ENCODE measurements around the gene ZNF274. TPM values are rescaled to one million over a fixed set of nuclear protein-coding genes. Genes with fewer than 3 reads are reported as not detected.
"Not testable (repeated sequence)": the region's sequence is repeated elsewhere in the genome, so short reads cannot be mapped to it uniquely, and the experiment has no call there.

The ZNF274 gene
- total RNA-seq (15.7 TPM), polyA plus RNA-seq (33.2 TPM)
- long read RNA-seq, donor 1, partial matches to known transcripts = 0 of 1 reads
- long read RNA-seq, donor 1, other reads (novel, unspliced or antisense) = 0 of 1 reads
- long read RNA-seq, donor 2, full-length matches to known transcripts = 10 of 27 reads
- long read RNA-seq, donor 2, partial matches to known transcripts = 17 of 27 reads
- long read RNA-seq, donor 2, other reads (novel, unspliced or antisense) = 0 of 27 reads
- long read RNA-seq, donor 3, full-length matches to known transcripts = 1 of 1 reads
- long read RNA-seq, donor 3, partial matches to known transcripts = 0 of 1 reads
- long read RNA-seq, donor 3, other reads (novel, unspliced or antisense) = 0 of 1 reads
- long read RNA-seq, donor 4, full-length matches to known transcripts = 3 of 3 reads
- long read RNA-seq, donor 4, partial matches to known transcripts = 0 of 3 reads
- long read RNA-seq, donor 4, other reads (novel, unspliced or antisense) = 0 of 3 reads
- long read RNA-seq, donor 5, partial matches to known transcripts = 9 of 13 reads
- long read RNA-seq, donor 5, other reads (novel, unspliced or antisense) = 0 of 13 reads
- long read RNA-seq, donor 6, full-length matches to known transcripts = 3 of 8 reads
- long read RNA-seq, donor 6, partial matches to known transcripts = 5 of 8 reads
- long read RNA-seq, donor 6, other reads (novel, unspliced or antisense) = 0 of 8 reads
- long read RNA-seq, donor 7, full-length matches to known transcripts = 3 of 3 reads
- long read RNA-seq, donor 7, partial matches to known transcripts = 0 of 3 reads
- long read RNA-seq, donor 7, other reads (novel, unspliced or antisense) = 0 of 3 reads
- long read RNA-seq, donor 8, partial matches to known transcripts = 0 of 1 reads
- long read RNA-seq, donor 8, other reads (novel, unspliced or antisense) = 0 of 1 reads
- long read RNA-seq, donor 9, partial matches to known transcripts = 0 of 2 reads
- long read RNA-seq, donor 9, other reads (novel, unspliced or antisense) = 0 of 2 reads
- long read RNA-seq, donor 10, full-length matches to known transcripts = 3 of 3 reads
- long read RNA-seq, donor 10, partial matches to known transcripts = 0 of 3 reads
- long read RNA-seq, donor 10, other reads (novel, unspliced or antisense) = 0 of 3 reads

DNA sequence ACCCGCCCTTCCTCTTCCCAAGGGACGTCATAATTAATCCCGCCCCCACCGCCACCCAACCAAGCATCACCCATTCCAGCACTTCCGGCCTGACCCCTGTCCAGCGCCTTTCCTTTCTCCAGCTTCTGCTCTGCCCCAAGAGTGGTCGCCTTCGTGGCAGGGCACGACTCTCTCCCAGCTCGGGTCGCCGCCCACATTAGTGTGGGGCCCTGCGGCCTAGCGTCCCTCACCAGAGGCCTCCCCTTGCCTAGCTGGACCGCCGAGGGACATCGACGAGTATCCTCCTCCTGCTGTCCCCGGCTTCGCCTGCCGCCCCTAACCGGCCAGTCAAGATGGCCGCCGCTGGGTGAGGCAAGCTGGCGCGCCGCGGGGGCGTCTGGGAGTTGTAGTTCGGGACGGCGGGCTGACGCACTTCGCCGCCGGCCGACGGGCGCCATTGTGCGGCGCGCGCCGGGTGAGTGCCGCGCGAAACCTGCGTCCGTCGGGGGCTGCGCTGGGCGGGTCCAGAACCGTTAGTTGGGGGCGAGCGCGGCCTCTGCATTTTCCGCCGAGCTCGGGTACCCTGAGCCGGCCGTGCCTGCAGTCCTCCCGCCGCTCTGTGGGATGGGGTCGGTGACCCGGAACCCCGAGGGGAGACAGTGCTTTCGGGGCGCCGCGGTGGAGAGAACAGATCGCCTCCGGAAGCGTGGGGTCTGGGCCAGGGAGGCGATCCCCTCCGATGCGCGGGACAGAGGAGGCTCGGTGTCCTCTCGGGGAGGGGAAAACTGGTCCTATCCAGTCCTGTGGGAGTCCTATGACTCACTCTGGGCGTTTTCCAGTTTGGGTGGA, at the start of gene ZNF274:
TSS of gene ZNF274 (plus strand) at position 73 of the 828 bp plus-strand sequence. CDS start 905 bp downstream, outside the sequence.
- Histone ChIP-seq H3K27ac (ENCODE audit: low read depth in 1 of 2, low read length in 1 of 2) (peak within 1 kb of the TSS; percentile 94 to 100), H3K4me1 (ENCODE audit: control insufficient read depth in 2 of 2, insufficient read depth in 2 of 2, low read length in 2 of 2) (peaks cover 0 to 5% of the 10 kb centered on the region in 2 donors), H3K9me3 (ENCODE audit: control insufficient read depth in 2 of 2, insufficient read depth in 1 of 2, low read length in 1 of 2) (peaks cover 37 to 83% of the 10 kb centered on the region in 2 donors), H3K36me3 (ENCODE audit: control insufficient read depth in 2 of 2, insufficient read depth in 2 of 2, low read length in 1 of 2) (peaks cover 23 to 33% of the 10 kb centered on the region in 2 donors), H3K4me3 (ENCODE audit: low read length in 2 of 2) (peak within 1 kb of the TSS; percentile 77 to 92), H3K27me3 (ENCODE audit: control insufficient read depth in 2 of 2, insufficient read depth in 1 of 2, low read length in 1 of 2) (no peaks in the 10 kb centered on the region)
- DNase-seq (ENCODE audit: low read depth in 6 of 9, low spot score in 9 of 9) = peak; percentile 30 to 93 (median 81)
- under 1% methylated on average over 80 of the region's 80 CpGs for WGBS

- Histone ChIP-seq H3K27me3 (ENCODE audit: control insufficient read depth in 2 of 2, insufficient read depth in 1 of 2, low read length in 1 of 2) (no peaks in the 10 kb centered on the region), H3K4me3 (ENCODE audit: low read length in 2 of 2) (no peak overlapping the region), H3K4me1 (ENCODE audit: control insufficient read depth in 2 of 2, insufficient read depth in 2 of 2, low read length in 2 of 2) (no peaks in the 10 kb centered on the region), H3K27ac (ENCODE audit: low read depth in 1 of 2, low read length in 1 of 2) (no peak overlapping the region), H3K36me3 (ENCODE audit: control insufficient read depth in 2 of 2, insufficient read depth in 2 of 2, low read length in 1 of 2) (peaks cover 15 to 51% of the 10 kb centered on the region in 2 donors), H3K9me3 (ENCODE audit: control insufficient read depth in 2 of 2, insufficient read depth in 1 of 2, low read length in 1 of 2) (peaks cover 16 to 53% of the 10 kb centered on the region in 2 donors)
- WGBS = 97% methylated on average over 1 of the region's 1 CpG
- DNase-seq (ENCODE audit: low read depth in 6 of 9, low spot score in 9 of 9) = no peak
These were observed 48.6 kb upstream of the ZNF274 start for GRCh38 chr19:58134244-58134643.

- WGBS = over 99% methylated on average over 3 of the region's 3 CpGs
- DNase-seq (ENCODE audit: low read depth in 6 of 9, low spot score in 9 of 9) = no peak
- no peak overlapping the region for H3K4me3 ChIP-seq (ENCODE audit: low read length in 2 of 2)
- H3K27ac ChIP-seq (ENCODE audit: low read depth in 1 of 2, low read length in 1 of 2) = no peak overlapping the region
- peaks cover 4 to 13% of the 10 kb centered on the region in 2 donors for H3K36me3 ChIP-seq (ENCODE audit: control insufficient read depth in 2 of 2, insufficient read depth in 2 of 2, low read length in 1 of 2)
- peaks cover 4% of the 10 kb centered on the region in 2 donors for H3K4me1 ChIP-seq (ENCODE audit: control insufficient read depth in 2 of 2, insufficient read depth in 2 of 2, low read length in 2 of 2)
- peaks cover 9 to 54% of the 10 kb centered on the region in 2 donors for H3K9me3 ChIP-seq (ENCODE audit: control insufficient read depth in 2 of 2, insufficient read depth in 1 of 2, low read length in 1 of 2)
- peaks cover 0 to 3% of the 10 kb centered on the region in 2 donors for H3K27me3 ChIP-seq (ENCODE audit: control insufficient read depth in 2 of 2, insufficient read depth in 1 of 2, low read length in 1 of 2)
These were observed 37.0 kb upstream of the ZNF274 start for GRCh38 chr19:58145849-58146248.

- H3K9me3 ChIP-seq (ENCODE audit: control insufficient read depth in 2 of 2, insufficient read depth in 1 of 2, low read length in 1 of 2) = peaks cover 7 to 47% of the 10 kb centered on the region in 2 donors
These were observed 35.4 kb upstream of the ZNF274 start for GRCh38 chr19:58147475-58147874.

DNA sequence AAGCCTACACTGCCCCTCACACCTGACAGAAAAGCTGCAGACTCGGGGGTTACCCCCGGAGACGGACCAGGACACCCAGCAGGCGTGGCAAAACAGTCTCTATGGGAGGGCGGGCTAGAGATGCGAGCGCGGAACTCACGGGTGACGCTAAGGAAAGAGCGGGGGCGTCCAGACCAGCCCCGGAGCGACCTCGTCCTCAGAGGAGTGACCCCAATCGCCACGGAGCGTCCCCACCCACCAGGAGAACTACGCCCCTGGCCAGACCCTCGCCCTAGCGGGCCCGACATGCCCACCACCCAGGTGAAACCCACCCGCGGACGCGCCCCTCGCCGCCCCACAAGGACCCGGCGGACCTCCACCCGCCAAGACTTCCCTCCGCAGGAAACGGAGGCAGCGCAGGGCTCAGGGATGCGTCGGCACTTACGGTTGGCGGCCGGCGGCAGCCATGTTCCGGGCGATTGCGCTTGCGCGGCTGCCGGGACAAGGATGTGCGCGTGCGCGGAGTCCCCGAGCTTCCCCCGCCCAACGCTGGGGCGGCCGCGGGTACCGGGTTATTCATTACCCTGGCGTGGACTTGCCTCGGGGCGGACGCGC, 32.4 kb upstream of the ZNF274 start, which contains the start of gene ZNF329:
TSS of gene ZNF329 (minus strand) at position 462 of the 594 bp plus-strand sequence. CDS start 21,286 bp downstream, outside the sequence.
- H3K27ac ChIP-seq (ENCODE audit: low read depth in 1 of 2, low read length in 1 of 2) = peak within 1 kb of the TSS; percentile 69 to 95
- H3K4me1 ChIP-seq (ENCODE audit: control insufficient read depth in 2 of 2, insufficient read depth in 2 of 2, low read length in 2 of 2) = peaks cover 9 to 11% of the 10 kb centered on the region in 2 donors
- peaks cover 0 to 3% of the 10 kb centered on the region in 2 donors for H3K27me3 ChIP-seq (ENCODE audit: control insufficient read depth in 2 of 2, insufficient read depth in 1 of 2, low read length in 1 of 2)
- WGBS = under 1% methylated on average over 62 of the region's 62 CpGs
- H3K9me3 ChIP-seq (ENCODE audit: control insufficient read depth in 2 of 2, insufficient read depth in 1 of 2, low read length in 1 of 2) = peaks cover 3 to 37% of the 10 kb centered on the region in 2 donors
- DNase-seq (ENCODE audit: low read depth in 6 of 9, low spot score in 9 of 9) = peak; percentile 37 to 86 (median 58)
- H3K36me3 ChIP-seq (ENCODE audit: control insufficient read depth in 2 of 2, insufficient read depth in 2 of 2, low read length in 1 of 2) = no peaks in the 10 kb centered on the region
- H3K4me3 ChIP-seq (ENCODE audit: low read length in 2 of 2) = peak within 1 kb of the TSS; percentile 85 to 89

More at GRCh38 chr19:58147475-58147874, 35.4 kb upstream of the ZNF274 start:
- 91% methylated on average over 22 of the region's 28 CpGs for WGBS
- H3K4me3 ChIP-seq (ENCODE audit: low read length in 2 of 2); H3K27me3 ChIP-seq (ENCODE audit: control insufficient read depth in 2 of 2, insufficient read depth in 1 of 2, low read length in 1 of 2); H3K36me3 ChIP-seq (ENCODE audit: control insufficient read depth in 2 of 2, insufficient read depth in 2 of 2, low read length in 1 of 2); DNase-seq (ENCODE audit: low read depth in 6 of 9, low spot score in 9 of 9); H3K27ac ChIP-seq (ENCODE audit: low read depth in 1 of 2, low read length in 1 of 2); H3K4me1 ChIP-seq (ENCODE audit: control insufficient read depth in 2 of 2, insufficient read depth in 2 of 2, low read length in 2 of 2): not testable (repeated sequence)

- Histone ChIP-seq H3K4me1 (ENCODE audit: control insufficient read depth in 2 of 2, insufficient read depth in 2 of 2, low read length in 2 of 2) (peaks cover 9 to 11% of the 10 kb centered on the region in 2 donors), H3K27me3 (ENCODE audit: control insufficient read depth in 2 of 2, insufficient read depth in 1 of 2, low read length in 1 of 2) (peaks cover 0 to 3% of the 10 kb centered on the region in 2 donors), H3K4me3 (ENCODE audit: low read length in 2 of 2) (no peak overlapping the region), H3K27ac (ENCODE audit: low read depth in 1 of 2, low read length in 1 of 2) (no peak overlapping the region), H3K36me3 (ENCODE audit: control insufficient read depth in 2 of 2, insufficient read depth in 2 of 2, low read length in 1 of 2) (no peaks in the 10 kb centered on the region), H3K9me3 (ENCODE audit: control insufficient read depth in 2 of 2, insufficient read depth in 1 of 2, low read length in 1 of 2) (peaks cover 2 to 29% of the 10 kb centered on the region in 2 donors)
- over 99% methylated on average over 2 of the region's 2 CpGs for WGBS
- no peak for DNase-seq (ENCODE audit: low read depth in 6 of 9, low spot score in 9 of 9)
These were observed 29.5 kb upstream of the ZNF274 start for GRCh38 chr19:58153386-58153785.

DNA sequence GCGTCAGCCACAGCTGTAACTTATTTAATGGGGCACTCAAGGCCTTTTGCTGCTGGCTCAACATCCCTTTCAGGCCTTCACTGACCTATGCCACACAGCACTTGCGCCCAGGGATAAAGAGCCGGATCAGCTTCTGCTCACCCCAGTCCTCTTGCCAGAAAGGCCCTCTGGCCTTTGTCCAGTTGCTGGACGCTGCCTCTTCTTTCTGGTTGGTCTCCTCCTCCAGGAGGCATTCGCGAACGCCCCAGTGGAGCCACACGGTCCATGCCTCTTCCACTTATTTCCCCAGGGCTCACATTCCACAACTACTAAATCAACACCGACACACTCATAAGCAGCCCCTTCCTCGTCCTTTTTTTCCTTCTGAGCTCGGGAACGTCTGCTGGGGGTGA, 28.6 kb upstream of the ZNF274 start:
- H3K4me1 ChIP-seq (ENCODE audit: control insufficient read depth in 2 of 2, insufficient read depth in 2 of 2, low read length in 2 of 2) = peaks cover 9 to 11% of the 10 kb centered on the region in 2 donors
- WGBS = 20% methylated on average over 12 of the region's 12 CpGs
- peak overlapping the region; percentile 68 to 85 for H3K27ac ChIP-seq (ENCODE audit: low read depth in 1 of 2, low read length in 1 of 2)
- DNase-seq (ENCODE audit: low read depth in 6 of 9, low spot score in 9 of 9) = peak in 1 of 9 donors; percentile 2
- peaks cover 0 to 3% of the 10 kb centered on the region in 2 donors for H3K27me3 ChIP-seq (ENCODE audit: control insufficient read depth in 2 of 2, insufficient read depth in 1 of 2, low read length in 1 of 2)
- H3K9me3 ChIP-seq (ENCODE audit: control insufficient read depth in 2 of 2, insufficient read depth in 1 of 2, low read length in 1 of 2) = peaks cover 4 to 38% of the 10 kb centered on the region in 2 donors
- H3K4me3 ChIP-seq (ENCODE audit: low read length in 2 of 2) = peak overlapping the region; percentile 72 to 84
- H3K36me3 ChIP-seq (ENCODE audit: control insufficient read depth in 2 of 2, insufficient read depth in 2 of 2, low read length in 1 of 2) = no peaks in the 10 kb centered on the region

Data from thymus (tissue), 14 donors.